ENCODE measurements around the gene KRTAP5-9. TPM values are rescaled to one million over a fixed set of nuclear protein-coding genes. Genes with fewer than 3 reads are reported as not detected.

KRTAP5-9 gene
- total and polyA plus RNA-seq, 2 donors (not counting 3 experiments of a cell fraction or from before 2014, with no cell fraction given), result 0.28 TPM; not detected in 1

GRCh38 chr11:71499125-71499524 is 49.1 kb upstream of the KRTAP5-9 start:
- CTCF ChIA-PET, result no interaction called here
- Histone ChIP-seq H2AFZ (ENCODE audit: low read depth, low read length) (no peak overlapping the region), H3K4me2 (ENCODE audit: insufficient read depth, low read length) (no peak overlapping the region), H3K9me3 (replicated peaks; ENCODE audit: control insufficient read depth, insufficient read depth, low read length) (no peaks in the 10 kb centered on the region), H3K4me3 (replicated peaks in 1 of 3; ENCODE audit: insufficient read depth in 1 of 3, low read depth in 1 of 3, low read length in 3 of 3) (no peak overlapping the region), H3K4me1 (ENCODE audit: control insufficient read depth, extremely low read depth, insufficient read depth, low read length) (no peaks in the 10 kb centered on the region), H3K79me2 (ENCODE audit: control insufficient read depth, insufficient read depth, low read length) (no peaks in the 10 kb centered on the region), H3K27me3 (ENCODE audit: control insufficient read depth in 2 of 2, insufficient read depth in 2 of 2, low read length in 2 of 2) (no peaks in the 10 kb centered on the region), H3K9ac (replicated peaks; ENCODE audit: extremely low read depth, insufficient read depth, low read length) (no peak overlapping the region), H3K9me1 (replicated peaks; ENCODE audit: control insufficient read depth, extremely low read depth, insufficient read depth, low read length) (no peaks in the 10 kb centered on the region), H4K20me1 (replicated peaks; ENCODE audit: control insufficient read depth, extremely low read depth, insufficient read depth, low read length) (no peaks in the 10 kb centered on the region), H3K36me3 (ENCODE audit: control insufficient read depth in 2 of 2, extremely low read depth in 1 of 2, insufficient read depth in 2 of 2, low read length in 2 of 2) (peaks cover 9 to 32% of the 10 kb centered on the region in 2 experiments), H3K27ac (ENCODE audit: insufficient read depth, low read depth, low read length) (no peak overlapping the region)
- POLR2A ChIA-PET, result no interaction called here
- dilution Hi-C loops (cut with MboI; ENCODE audit: extremely low pct_ligation_motif_present, low sequenced_read_pairs), result no loop called here
- DNase-seq (ENCODE audit: low read depth, low spot score) (no peak), FAIRE-seq (no peak)
- no TSS peak for BruUV-seq (replicated peaks)
- intact Hi-C loops (cut with micrococcal nuclease), result no loop called here
- no peak for TF ChIP-seq MAX (IDR thresholded peaks at IDR 0.05; ENCODE audit: insufficient read depth, insufficient read length)
- TF ChIP-seq POLR2A (IDR thresholded peaks at IDR 0.05; ENCODE audit: low read depth, low read length), result no peak
- no peak for TF ChIP-seq EZH2 (IDR thresholded peaks at IDR 0.05; ENCODE audit: borderline replicate concordance, low read depth, low read length, severe bottlenecking)
- no peak for TF ChIP-seq CTCF (IDR thresholded peaks at IDR 0.05; ENCODE audit: extremely low read depth in 1 of 2, insufficient read depth in 1 of 2, low read depth in 1 of 2, low read length in 2 of 2)
- TF ChIP-seq FOS (IDR thresholded peaks at IDR 0.05; ENCODE audit: borderline replicate concordance, insufficient read depth, low read length), result no peak
- no peak for TF ChIP-seq MYC (IDR thresholded peaks at IDR 0.05; ENCODE audit: low read depth, low read length)
- TF ChIP-seq JUN (IDR thresholded peaks at IDR 0.05; ENCODE audit: borderline replicate concordance, insufficient read depth, insufficient read length, low read depth), result no peak
- no peak for TF ChIP-seq POLR2AphosphoS5 (IDR thresholded peaks at IDR 0.05; ENCODE audit: insufficient read depth, low read depth, low read length)
- no peak for TF ChIP-seq GATA2 (IDR thresholded peaks at IDR 0.05; ENCODE audit: insufficient read depth, insufficient read length, low read depth, low read length)
